Fibroblast of the conjunctiva (primary cell): ENCODE measurements around the gene PEX14.
A peak's percentile ranks its signal among the peaks of the same experiment; 100 is the strongest.
"Not testable (repeated sequence)": the region's sequence is repeated elsewhere in the genome, so short reads cannot be mapped to it uniquely, and the experiment has no call there.

Source experiments
- DNase-seq: peaks from one replicate; pipeline ENCODE4 v3.0.0-alpha.2; 2010; ENCODE audit warnings: low read depth

PEX14 gene

GRCh38 chr1:10450156-10450814, 24.5 kb upstream of the PEX14 start:
- DNase-seq, result no peak

GRCh38 chr1:10450836-10451235, 23.9 kb upstream of the PEX14 start:
- DNase-seq, result no peak

GRCh38 chr1:10451287-10451686, 23.5 kb upstream of the PEX14 start:
- DNase-seq, result no peak

GRCh38 chr1:10456048-10456447, 18.7 kb upstream of the PEX14 start:
- no peak for DNase-seq

- no peak for DNase-seq
Observed at GRCh38 chr1:10456661-10457060, 18.1 kb upstream of the PEX14 start.

- not testable (repeated sequence) for DNase-seq
Observed at GRCh38 chr1:10457462-10457861, 17.3 kb upstream of the PEX14 start.

- DNase-seq, result no peak
Observed at GRCh38 chr1:10457875-10458274, 16.9 kb upstream of the PEX14 start.

- DNase-seq, result peak; percentile 48
Observed at GRCh38 chr1:10459184-10459583, 15.6 kb upstream of the PEX14 start.

- DNase-seq, result no peak
Observed at GRCh38 chr1:10467078-10467477, 7.7 kb upstream of the PEX14 start.

GRCh38 chr1:10470043-10470442, 4.7 kb upstream of the PEX14 start:
- DNase-seq, result no peak

GRCh38 chr1:10471411-10472219, 3.1 kb upstream of the PEX14 start:
- DNase-seq, result no peak

- DNase-seq, result peak; percentile 88
Observed at GRCh38 chr1:10472220-10473144, 2.3 kb upstream of the PEX14 start, which contains the start of gene DFFA. TSS of gene DFFA (minus strand) at chr1:10472529. CDS start at chr1:10472458, 71 bp downstream.

- no peak for DNase-seq
Observed at GRCh38 chr1:10473145-10473765, 1.5 kb upstream of the PEX14 start.

GRCh38 chr1:10474309-10474612, 489 bp upstream of the PEX14 start:
- DNase-seq, result not testable (repeated sequence)

- DNase-seq, result no peak
Observed at GRCh38 chr1:10475510-10475909, 760 bp downstream of the PEX14 start.

GRCh38 chr1:10479296-10479695, 4.5 kb downstream of the PEX14 start:
- DNase-seq, result no peak

- DNase-seq, result no peak
Observed at GRCh38 chr1:10480614-10481013, 5.9 kb downstream of the PEX14 start.

- no peak for DNase-seq
Observed at GRCh38 chr1:10484521-10484920, 9.8 kb downstream of the PEX14 start.

GRCh38 chr1:10489291-10490055, 14.7 kb downstream of the PEX14 start:
- DNase-seq, result no peak

GRCh38 chr1:10490286-10490970, 15.7 kb downstream of the PEX14 start:
- DNase-seq, result no peak

- DNase-seq, result no peak
Observed at GRCh38 chr1:10494418-10494753, 19.6 kb downstream of the PEX14 start.
